BJ (cell line): ENCODE measurements around the gene MRI1. TPM values are rescaled to one million over a fixed set of nuclear protein-coding genes. Genes with fewer than 3 reads are reported as not detected.

Experiments
- CTCF ChIA-PET: fragments of 350-600 bp; formaldehyde crosslinking; extraction: SDS; loops from one replicate; lab custom pipeline; 2021; ENCODE audit warnings: antibody characterized with exemption, inconsistent platforms; lab: Yijun Ruan, JAX
- POLR2A ChIA-PET: fragments of 300-600 bp; sonication (Branson Sonifier 250); formaldehyde crosslinking; extraction: SDS; loops from one replicate; lab custom pipeline; 2021; ENCODE audit warnings: antibody characterized with exemption; lab: Charles Lee
- DNase-seq: peaks from one replicate; pipeline ENCODE4 v3.0.0-alpha.2; 2011; ENCODE audit warnings: low read depth
- H3K27me3 ChIP-seq: 2 replicates; pipeline ENCODE4 v1.6.0; 2011; ENCODE audit warnings: low read length; ENCODE audit not compliant: control insufficient read depth, insufficient read depth
- H3K36me3 ChIP-seq: 2 replicates; pipeline ENCODE4 v1.5.1; 2011; ENCODE audit warnings: low read length; ENCODE audit not compliant: control insufficient read depth, insufficient read depth
- H3K4me3 ChIP-seq: 2 replicates; pipeline ENCODE4 v1.5.1; 2011; ENCODE audit warnings: low read depth, mild to moderate bottlenecking, control low read depth, low read length
- polyA plus RNA-seq: library from polyadenylated mRNA; depleted of rRNA; stranded (reverse); fragments of >200 nt; gene quantifications from 2 replicates; pipeline ENCODE4 v1.2.3, GENCODE V29; 2011
- TF ChIP-seq, protein P1 (sequence below): IDR thresholded peaks from 2 replicates; pipeline ENCODE4 v1.5.1; 2011; ENCODE audit warnings: low read depth, mild to moderate bottlenecking, control low read depth, inconsistent platforms, low read length, moderate library complexity; ENCODE audit not compliant: insufficient read depth

The MRI1 gene
- polyA plus RNA-seq, 1 experiment, result 42.1 TPM

GRCh38 chr19:13726323-13726722 is 38.0 kb upstream of the MRI1 start:
- Histone ChIP-seq H3K4me3 (no peak overlapping the region), H3K27me3 (no peaks in the 10 kb centered on the region), H3K36me3 (no peaks in the 10 kb centered on the region)
- ChIA-PET CTCF (interaction anchor here (2.3 kb wide), 1 partner anchor 137 kb away, joined by 6 read pairs; no protein-coding TSS in a partner anchor), POLR2A (no interaction called here)
- TF ChIP-seq, protein P1, sequence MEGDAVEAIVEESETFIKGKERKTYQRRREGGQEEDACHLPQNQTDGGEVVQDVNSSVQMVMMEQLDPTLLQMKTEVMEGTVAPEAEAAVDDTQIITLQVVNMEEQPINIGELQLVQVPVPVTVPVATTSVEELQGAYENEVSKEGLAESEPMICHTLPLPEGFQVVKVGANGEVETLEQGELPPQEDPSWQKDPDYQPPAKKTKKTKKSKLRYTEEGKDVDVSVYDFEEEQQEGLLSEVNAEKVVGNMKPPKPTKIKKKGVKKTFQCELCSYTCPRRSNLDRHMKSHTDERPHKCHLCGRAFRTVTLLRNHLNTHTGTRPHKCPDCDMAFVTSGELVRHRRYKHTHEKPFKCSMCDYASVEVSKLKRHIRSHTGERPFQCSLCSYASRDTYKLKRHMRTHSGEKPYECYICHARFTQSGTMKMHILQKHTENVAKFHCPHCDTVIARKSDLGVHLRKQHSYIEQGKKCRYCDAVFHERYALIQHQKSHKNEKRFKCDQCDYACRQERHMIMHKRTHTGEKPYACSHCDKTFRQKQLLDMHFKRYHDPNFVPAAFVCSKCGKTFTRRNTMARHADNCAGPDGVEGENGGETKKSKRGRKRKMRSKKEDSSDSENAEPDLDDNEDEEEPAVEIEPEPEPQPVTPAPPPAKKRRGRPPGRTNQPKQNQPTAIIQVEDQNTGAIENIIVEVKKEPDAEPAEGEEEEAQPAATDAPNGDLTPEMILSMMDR, result no peak
- no peak for DNase-seq

DNA sequence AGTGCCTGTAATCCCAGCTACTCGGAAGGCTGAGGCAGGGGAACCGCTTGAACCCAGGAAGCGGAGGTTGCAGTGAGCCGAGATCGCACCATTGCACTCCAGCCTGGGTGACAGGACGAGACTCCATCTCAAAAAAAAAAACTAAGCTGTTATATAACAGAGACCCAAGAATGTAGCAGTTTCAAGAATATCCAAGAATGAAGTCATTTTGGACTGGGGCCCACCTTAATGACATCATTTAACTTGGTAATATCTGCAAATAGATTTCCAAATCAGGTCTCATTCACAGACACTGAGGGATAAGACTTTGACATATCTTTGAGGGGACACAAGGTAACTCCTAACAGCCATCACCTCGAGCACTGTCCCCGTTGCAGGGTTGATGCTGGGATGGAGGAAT is 36.5 kb upstream of the MRI1 start:
- H3K4me3 ChIP-seq, result no peak overlapping the region
- H3K27me3 ChIP-seq, result no peaks in the 10 kb centered on the region
- peak; percentile 51 for DNase-seq
- POLR2A ChIA-PET, result interaction anchor here (0.6 kb wide), 1 partner anchor 384 kb away, joined by 6 read pairs; no protein-coding TSS in a partner anchor
- no peaks in the 10 kb centered on the region for H3K36me3 ChIP-seq
- CTCF ChIA-PET, result no interaction called here
- TF ChIP-seq, protein P1, result no peak

- TF ChIP-seq, protein P1, result no peak
- no peaks in the 10 kb centered on the region for H3K36me3 ChIP-seq
- ChIA-PET CTCF (interaction anchor here (0.9 to 2.0 kb wide), 4 partner anchors 9 to 452 kb away, joined by 3 to 8 read pairs (median 4); no protein-coding TSS in a partner anchor), POLR2A (interaction anchor here (0.7 kb wide), 1 partner anchor 675 kb away, joined by 4 read pairs; no protein-coding TSS in a partner anchor)
- no peak overlapping the region for H3K4me3 ChIP-seq
- H3K27me3 ChIP-seq, result no peaks in the 10 kb centered on the region
- DNase-seq, result no peak
Observed at GRCh38 chr19:13729859-13730258, 34.5 kb upstream of the MRI1 start.

DNA sequence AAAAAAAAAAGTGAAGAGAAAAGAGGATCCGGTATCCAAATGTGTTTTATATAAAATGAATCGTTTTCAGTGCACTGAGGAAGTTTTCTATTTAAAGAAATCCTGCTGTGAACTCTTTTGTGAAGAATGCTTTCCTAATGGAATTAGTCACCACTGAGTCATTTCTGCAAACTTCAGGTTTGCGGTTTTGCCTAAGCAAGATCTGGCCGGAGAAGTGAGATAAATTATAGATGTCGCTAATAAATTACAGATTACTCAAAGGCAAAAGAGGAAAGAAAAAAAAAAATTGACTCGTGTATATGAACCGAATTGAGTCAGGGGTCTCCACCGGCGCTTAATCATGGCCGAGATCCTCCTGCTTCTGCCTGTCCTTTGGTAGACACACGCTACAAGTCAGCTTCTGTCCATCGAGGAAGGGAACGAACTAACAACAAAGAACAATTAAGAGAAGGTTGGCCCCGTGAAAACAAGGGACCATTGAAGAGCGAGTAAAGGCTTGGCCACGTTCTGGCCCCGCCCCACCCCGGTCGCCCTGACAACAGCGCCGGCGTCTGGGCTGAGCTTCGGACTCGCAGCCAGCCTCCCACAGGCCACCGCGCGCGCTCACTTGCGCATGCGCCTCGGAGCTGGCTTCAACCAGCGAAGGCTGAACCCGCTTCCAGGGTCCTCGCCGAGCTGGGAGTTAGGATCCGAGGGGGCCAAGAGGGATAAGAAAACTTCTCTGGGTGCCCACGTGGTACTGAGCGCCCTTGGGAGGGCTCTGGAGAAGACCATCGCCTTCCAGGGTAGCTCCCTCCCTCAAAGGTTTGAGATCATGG is 33.0 kb upstream of the MRI1 start:
- TF ChIP-seq, protein P1, result no peak
- peak; percentile 95 for DNase-seq
- Histone ChIP-seq H3K27me3 (no peaks in the 10 kb centered on the region), H3K36me3 (no peaks in the 10 kb centered on the region), H3K4me3 (peak overlapping the region; percentile 55)
- CTCF ChIA-PET, result interaction anchor here (0.6 to 2.0 kb wide), 7 partner anchors 8 to 328 kb away, joined by 3 to 8 read pairs (median 3); a partner anchor contains a TSS
- POLR2A ChIA-PET, result interaction anchor here (0.6 kb wide), 1 partner anchor 116 kb away, joined by 3 read pairs; no protein-coding TSS in a partner anchor

- TF ChIP-seq, protein P1, result no peak
- POLR2A ChIA-PET, result no interaction called here
- no peaks in the 10 kb centered on the region for H3K27me3 ChIP-seq
- no peaks in the 10 kb centered on the region for H3K36me3 ChIP-seq
- CTCF ChIA-PET, result interaction anchor here (1.0 to 1.5 kb wide), 2 partner anchors 15 to 130 kb away, joined by 3 read pairs; a partner anchor contains a TSS
- peak overlapping the region; percentile 55 for H3K4me3 ChIP-seq
- no peak for DNase-seq
Observed at GRCh38 chr19:13732337-13732736, 32.0 kb upstream of the MRI1 start.
